Measurements from ENCODE around the gene FAM234B. TPM values are rescaled to one million over a fixed set of nuclear protein-coding genes. Genes with fewer than 3 reads are reported as not detected.

Gene FAM234B
- total RNA-seq, 1 donor, result 3.3 TPM

GRCh38 chr12:13130981-13131380, 86.8 kb downstream of the FAM234B start:
- DNase-seq (ENCODE audit: insufficient read length, low spot score, missing footprints), result no peak
- Histone ChIP-seq H2AFZ (ENCODE audit: low read length) (no peak overlapping the region), H3K36me3 (ENCODE audit: insufficient read depth, low read length) (no peaks in the 10 kb centered on the region), H3K4me1 (ENCODE audit: insufficient read depth, low read length) (peaks cover 12% of the 10 kb centered on the region), H3K9me3 (ENCODE audit: low read depth, low read length) (no peaks in the 10 kb centered on the region), H3K79me2 (ENCODE audit: insufficient read depth, low read length) (no peaks in the 10 kb centered on the region), H3K4me3 (ENCODE audit: insufficient read depth, low read length) (no peak overlapping the region), H3K27me3 (ENCODE audit: insufficient read depth, low read length) (no peaks in the 10 kb centered on the region), H3K27ac (ENCODE audit: low read depth, low read length) (no peak overlapping the region), H3K4me2 (ENCODE audit: insufficient read depth, low read length) (peak overlapping the region; percentile 42), H4K20me1 (ENCODE audit: insufficient read depth, low read length) (no peaks in the 10 kb centered on the region)
- TF ChIP-seq, protein P1, sequence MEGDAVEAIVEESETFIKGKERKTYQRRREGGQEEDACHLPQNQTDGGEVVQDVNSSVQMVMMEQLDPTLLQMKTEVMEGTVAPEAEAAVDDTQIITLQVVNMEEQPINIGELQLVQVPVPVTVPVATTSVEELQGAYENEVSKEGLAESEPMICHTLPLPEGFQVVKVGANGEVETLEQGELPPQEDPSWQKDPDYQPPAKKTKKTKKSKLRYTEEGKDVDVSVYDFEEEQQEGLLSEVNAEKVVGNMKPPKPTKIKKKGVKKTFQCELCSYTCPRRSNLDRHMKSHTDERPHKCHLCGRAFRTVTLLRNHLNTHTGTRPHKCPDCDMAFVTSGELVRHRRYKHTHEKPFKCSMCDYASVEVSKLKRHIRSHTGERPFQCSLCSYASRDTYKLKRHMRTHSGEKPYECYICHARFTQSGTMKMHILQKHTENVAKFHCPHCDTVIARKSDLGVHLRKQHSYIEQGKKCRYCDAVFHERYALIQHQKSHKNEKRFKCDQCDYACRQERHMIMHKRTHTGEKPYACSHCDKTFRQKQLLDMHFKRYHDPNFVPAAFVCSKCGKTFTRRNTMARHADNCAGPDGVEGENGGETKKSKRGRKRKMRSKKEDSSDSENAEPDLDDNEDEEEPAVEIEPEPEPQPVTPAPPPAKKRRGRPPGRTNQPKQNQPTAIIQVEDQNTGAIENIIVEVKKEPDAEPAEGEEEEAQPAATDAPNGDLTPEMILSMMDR (IDR thresholded peaks at IDR 0.05; ENCODE audit: extremely low read depth, low read depth, low read length), result no peak

Other genes starting within 250 kb of the FAM234B start
- gene DDX47, start 231.0 kb upstream of the FAM234B start, total RNA-seq, result 60.8 and 63.6 TPM in 2 replicates
- 2.7 and 4.7 TPM in 2 replicates for gene GPRC5A, start 152.8 kb upstream of the FAM234B start, total RNA-seq
- not detected in 2 replicates for gene GPRC5D, start 92.2 kb upstream of the FAM234B start, total RNA-seq
- gene HEBP1, start 44.1 kb upstream of the FAM234B start, total RNA-seq, result 16.6 and 20.3 TPM in 2 replicates
- 0.29 and 0.36 TPM in 2 replicates for gene GSG1, start 59.3 kb downstream of the FAM234B start, total RNA-seq
- 106 and 114 TPM in 2 replicates for gene EMP1, start 152.3 kb downstream of the FAM234B start, total RNA-seq